ENCODE measurements around the gene NTRK2.

GRCh38 chr9:84819491-84819991 is 150.0 kb downstream of the NTRK2 start:
- no peak for TF ChIP-seq MAX (IDR thresholded peaks at IDR 0.05)
- TF ChIP-seq EP300 (IDR thresholded peaks at IDR 0.05; ENCODE audit: borderline replicate concordance) = no peak
- no peak for TF ChIP-seq USF1 (IDR thresholded peaks at IDR 0.05)
- no peak for TF ChIP-seq YY1 (IDR thresholded peaks at IDR 0.05; ENCODE audit: low read depth)
- no peak for TF ChIP-seq NFIC (IDR thresholded peaks at IDR 0.05)
- TF ChIP-seq FOXM1 (IDR thresholded peaks at IDR 0.05; ENCODE audit: borderline replicate concordance, low read depth) = no peak
- TF ChIP-seq CREB1 (IDR thresholded peaks at IDR 0.05; ENCODE audit: low read depth) = no peak
- TF ChIP-seq RAD21 (IDR thresholded peaks at IDR 0.05; ENCODE audit: low read depth) = no peak
- TF ChIP-seq EGR1 (IDR thresholded peaks at IDR 0.05) = no peak
- TF ChIP-seq REST (IDR thresholded peaks at IDR 0.05; ENCODE audit: low read depth) = no peak
- no peak for TF ChIP-seq TEAD4 (IDR thresholded peaks at IDR 0.05)

All from Ishikawa (cell line).